ENCODE measurements around the gene NRCAM. TPM values are rescaled to one million over a fixed set of nuclear protein-coding genes. Genes with fewer than 3 reads are reported as not detected.

Gene NRCAM
- total RNA-seq, 1 donor from 2014 or later = 11.0 TPM

GRCh38 chr7:108418946-108419345, 37.3 kb downstream of the NRCAM start:
- H3K4me3 ChIP-seq (ENCODE audit: low read depth, low read length) = no peak overlapping the region
- DNase-seq (ENCODE audit: low read depth) = no peak
- TF ChIP-seq, protein P1, sequence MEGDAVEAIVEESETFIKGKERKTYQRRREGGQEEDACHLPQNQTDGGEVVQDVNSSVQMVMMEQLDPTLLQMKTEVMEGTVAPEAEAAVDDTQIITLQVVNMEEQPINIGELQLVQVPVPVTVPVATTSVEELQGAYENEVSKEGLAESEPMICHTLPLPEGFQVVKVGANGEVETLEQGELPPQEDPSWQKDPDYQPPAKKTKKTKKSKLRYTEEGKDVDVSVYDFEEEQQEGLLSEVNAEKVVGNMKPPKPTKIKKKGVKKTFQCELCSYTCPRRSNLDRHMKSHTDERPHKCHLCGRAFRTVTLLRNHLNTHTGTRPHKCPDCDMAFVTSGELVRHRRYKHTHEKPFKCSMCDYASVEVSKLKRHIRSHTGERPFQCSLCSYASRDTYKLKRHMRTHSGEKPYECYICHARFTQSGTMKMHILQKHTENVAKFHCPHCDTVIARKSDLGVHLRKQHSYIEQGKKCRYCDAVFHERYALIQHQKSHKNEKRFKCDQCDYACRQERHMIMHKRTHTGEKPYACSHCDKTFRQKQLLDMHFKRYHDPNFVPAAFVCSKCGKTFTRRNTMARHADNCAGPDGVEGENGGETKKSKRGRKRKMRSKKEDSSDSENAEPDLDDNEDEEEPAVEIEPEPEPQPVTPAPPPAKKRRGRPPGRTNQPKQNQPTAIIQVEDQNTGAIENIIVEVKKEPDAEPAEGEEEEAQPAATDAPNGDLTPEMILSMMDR (conservative IDR thresholded peaks at IDR 0.05; ENCODE audit: low read depth, low read length) = no peak

DNA sequence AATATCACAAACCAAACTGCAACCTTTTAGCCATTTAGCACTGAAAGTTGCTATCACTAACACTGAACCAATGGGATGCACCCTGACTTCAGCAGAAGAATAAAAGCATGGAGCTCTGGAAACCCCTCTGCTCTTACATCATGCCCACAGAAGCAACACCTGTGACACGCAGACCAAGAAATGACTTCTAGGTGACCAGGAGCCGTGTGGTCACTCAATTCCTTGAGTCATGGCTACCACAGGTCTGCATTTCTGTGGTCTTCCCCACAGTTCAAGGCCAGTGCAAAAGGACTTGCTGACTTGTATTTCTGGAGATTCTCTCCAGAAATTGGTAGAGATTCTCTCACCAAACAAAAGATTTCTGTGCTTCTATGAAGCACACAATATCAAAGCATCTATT, 38.3 kb downstream of the NRCAM start:
- TF ChIP-seq, protein P1 (conservative IDR thresholded peaks at IDR 0.05; ENCODE audit: low read depth, low read length) = no peak
- no peak for DNase-seq (ENCODE audit: low read depth)
- H3K4me3 ChIP-seq (ENCODE audit: low read depth, low read length) = no peak overlapping the region

DNA sequence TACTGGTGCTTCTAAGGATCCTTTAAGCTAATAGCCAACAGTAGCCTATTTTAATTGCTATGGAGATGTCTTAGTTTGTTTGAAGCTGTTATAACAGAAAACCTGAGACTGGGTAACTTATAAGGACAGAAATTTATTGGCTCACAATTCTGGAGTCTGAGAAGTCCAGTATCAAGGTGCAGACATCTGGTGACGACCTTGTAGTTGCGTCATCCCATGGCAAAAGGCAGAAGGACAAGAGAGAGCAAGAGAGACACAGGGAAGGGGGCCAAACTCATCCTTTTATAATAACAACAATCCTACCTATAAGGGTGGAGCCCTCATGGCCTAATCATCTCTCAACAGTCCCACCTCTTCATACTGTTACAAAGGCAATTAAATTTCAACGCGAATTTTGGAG, 39.1 kb downstream of the NRCAM start:
- no peak overlapping the region for H3K4me3 ChIP-seq (ENCODE audit: low read depth, low read length)
- no peak for DNase-seq (ENCODE audit: low read depth)
- TF ChIP-seq, protein P1 (conservative IDR thresholded peaks at IDR 0.05; ENCODE audit: low read depth, low read length) = no peak

GRCh38 chr7:108415821-108416536, 40.3 kb downstream of the NRCAM start:
- DNase-seq (ENCODE audit: low read depth) = peak; percentile 65
- TF ChIP-seq, protein P1 (conservative IDR thresholded peaks at IDR 0.05; ENCODE audit: low read depth, low read length) = no peak
- no peak overlapping the region for H3K4me3 ChIP-seq (ENCODE audit: low read depth, low read length)

DNA sequence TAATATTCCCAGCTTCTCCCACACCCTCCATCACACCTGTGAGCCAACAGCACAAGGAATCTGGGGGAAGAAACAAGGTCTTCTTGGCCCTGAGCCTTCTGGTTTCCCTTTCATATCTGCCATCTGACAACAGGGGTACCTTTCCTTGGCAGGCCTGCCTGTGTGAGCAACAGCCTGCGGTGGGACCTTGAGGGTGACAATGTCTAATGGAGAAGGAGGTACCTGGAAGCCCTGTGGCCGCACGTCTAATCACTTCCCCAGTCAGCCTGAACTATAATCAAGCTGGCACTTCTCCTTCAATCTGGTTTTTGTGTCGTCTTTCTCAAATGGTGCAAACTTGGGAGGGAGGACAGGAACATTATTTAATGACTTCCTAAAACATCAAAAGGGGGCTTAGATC, 41.2 kb downstream of the NRCAM start:
- TF ChIP-seq, protein P1 (conservative IDR thresholded peaks at IDR 0.05; ENCODE audit: low read depth, low read length) = no peak

GRCh38 chr7:108413782-108414492, 42.3 kb downstream of the NRCAM start:
- TF ChIP-seq, protein P1 (conservative IDR thresholded peaks at IDR 0.05; ENCODE audit: low read depth, low read length) = no peak
- no peak for DNase-seq (ENCODE audit: low read depth)
- no peak overlapping the region for H3K4me3 ChIP-seq (ENCODE audit: low read depth, low read length)

More for the DNA sequence above, 41.2 kb downstream of the NRCAM start:
- no peak overlapping the region for H3K4me3 ChIP-seq (ENCODE audit: low read depth, low read length)
- no peak for DNase-seq (ENCODE audit: low read depth)

Measured in epithelial cell of proximal tubule (primary cell).